Calu3 (cell line): ENCODE data around the gene XRN2. TPM values are rescaled to one million over a fixed set of nuclear protein-coding genes. Genes with fewer than 3 reads are reported as not detected.

Source experiments
- BruUV-seq: library from RNA; stranded (reverse); fragments of 400-500 nt; replicated peaks from 2 replicates; lab custom pipeline; 2021; lab: Mats Ljungman, UMichigan
- CTCF ChIA-PET: fragments of 300-600 bp; sonication (Branson Sonifier 250); formaldehyde crosslinking; loops from one replicate; lab custom pipeline; 2022; ENCODE audit warnings: antibody characterized with exemption; lab: Charles Lee
- DNase-seq: peaks from one replicate; pipeline ENCODE4 v3.0.0; 2022
- H3K27ac Mint-ChIP-seq: one replicate; pipeline ENCODE4 v1.8.0; 2022; ENCODE audit warnings: mixed read lengths; ENCODE audit not compliant: unreplicated experiment
- H3K27me3 Mint-ChIP-seq: one replicate; pipeline ENCODE4 v1.8.0; 2022; ENCODE audit warnings: mixed read lengths; ENCODE audit not compliant: unreplicated experiment
- H3K36me3 Mint-ChIP-seq: one replicate; pipeline ENCODE4 v1.8.0; 2022; ENCODE audit warnings: mild to moderate bottlenecking, moderate library complexity, mixed read lengths; ENCODE audit not compliant: insufficient read depth, unreplicated experiment
- H3K4me1 Mint-ChIP-seq: one replicate; pipeline ENCODE4 v1.8.0; 2022; ENCODE audit warnings: mild to moderate bottlenecking, low read depth, mixed read lengths; ENCODE audit not compliant: unreplicated experiment
- H3K4me3 Mint-ChIP-seq: one replicate; pipeline ENCODE4 v1.8.0; 2022; ENCODE audit warnings: mild to moderate bottlenecking, low read depth, moderate library complexity, mixed read lengths; ENCODE audit not compliant: unreplicated experiment
- H3K9me3 Mint-ChIP-seq: one replicate; pipeline ENCODE4 v1.8.0; 2022; ENCODE audit warnings: low read depth, mixed read lengths; ENCODE audit not compliant: unreplicated experiment
- intact Hi-C: fragments of 100-400 bp; cut with micrococcal nuclease; formaldehyde crosslinking; loops from one replicate; pipeline ENCODE4 v1.10.0; 2022; ENCODE audit not compliant: unreplicated experiment
- total RNA-seq: library from RNA; stranded (reverse); gene quantifications from 2 replicates; pipeline ENCODE4 v1.2.3, GENCODE V29; 2022
- TF ChIP-seq, protein P1 (sequence below): fragments of 200-600 bp; IDR thresholded peaks from one replicate; pipeline ENCODE4 v1.8.0; 2022; ENCODE audit warnings: antibody characterized with exemption; ENCODE audit not compliant: unreplicated experiment

Gene XRN2
- total RNA-seq, 1 experiment from 2014 or later: 24.7 TPM

DNA sequence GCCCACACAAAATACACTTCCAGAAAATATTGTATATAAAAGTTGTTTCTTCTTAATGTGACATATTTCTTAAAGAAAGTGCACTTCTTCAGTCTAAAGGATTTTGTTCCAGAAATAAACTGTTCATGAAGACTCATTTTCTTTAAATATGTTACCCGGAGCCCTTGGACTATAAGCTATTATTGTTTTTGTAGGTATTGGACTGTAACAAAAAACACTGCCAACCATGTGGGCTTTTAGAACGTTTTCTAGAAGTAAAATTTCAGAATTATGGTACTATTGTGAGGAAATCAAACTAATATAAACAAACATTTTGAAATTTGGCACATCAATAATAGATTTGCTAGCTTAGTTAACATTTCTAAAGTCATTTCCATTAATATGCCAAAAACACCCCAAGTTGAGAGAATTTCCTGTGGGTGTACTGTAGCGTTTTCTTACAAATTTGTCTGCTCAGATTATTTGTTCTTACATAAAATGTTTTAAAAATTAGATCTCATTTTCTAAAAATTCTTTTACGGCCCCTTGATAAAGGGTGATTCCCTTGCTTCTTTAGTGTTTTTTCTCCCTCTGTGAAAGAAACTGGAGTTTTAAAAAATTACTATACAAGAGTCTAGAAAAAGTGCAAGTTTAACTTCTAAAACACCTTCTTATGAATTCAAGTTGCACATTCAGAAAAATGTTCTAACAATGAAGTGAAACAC, 90.8 kb downstream of the XRN2 start:
- TF ChIP-seq, protein P1, sequence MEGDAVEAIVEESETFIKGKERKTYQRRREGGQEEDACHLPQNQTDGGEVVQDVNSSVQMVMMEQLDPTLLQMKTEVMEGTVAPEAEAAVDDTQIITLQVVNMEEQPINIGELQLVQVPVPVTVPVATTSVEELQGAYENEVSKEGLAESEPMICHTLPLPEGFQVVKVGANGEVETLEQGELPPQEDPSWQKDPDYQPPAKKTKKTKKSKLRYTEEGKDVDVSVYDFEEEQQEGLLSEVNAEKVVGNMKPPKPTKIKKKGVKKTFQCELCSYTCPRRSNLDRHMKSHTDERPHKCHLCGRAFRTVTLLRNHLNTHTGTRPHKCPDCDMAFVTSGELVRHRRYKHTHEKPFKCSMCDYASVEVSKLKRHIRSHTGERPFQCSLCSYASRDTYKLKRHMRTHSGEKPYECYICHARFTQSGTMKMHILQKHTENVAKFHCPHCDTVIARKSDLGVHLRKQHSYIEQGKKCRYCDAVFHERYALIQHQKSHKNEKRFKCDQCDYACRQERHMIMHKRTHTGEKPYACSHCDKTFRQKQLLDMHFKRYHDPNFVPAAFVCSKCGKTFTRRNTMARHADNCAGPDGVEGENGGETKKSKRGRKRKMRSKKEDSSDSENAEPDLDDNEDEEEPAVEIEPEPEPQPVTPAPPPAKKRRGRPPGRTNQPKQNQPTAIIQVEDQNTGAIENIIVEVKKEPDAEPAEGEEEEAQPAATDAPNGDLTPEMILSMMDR: no peak
- Mint-ChIP-seq H3K36me3 (no peaks in the 10 kb centered on the region), H3K27ac (no peak overlapping the region), H3K9me3 (no peaks in the 10 kb centered on the region), H3K4me1 (no peaks in the 10 kb centered on the region), H3K27me3 (no peaks in the 10 kb centered on the region), H3K4me3 (no peak overlapping the region)
- BruUV-seq: no TSS peak
- DNase-seq: no peak
- intact Hi-C loops: no loop called here
- CTCF ChIA-PET: no interaction called here

- DNase-seq: no peak
- H3K27ac Mint-ChIP-seq: no peak overlapping the region
- no peaks in the 10 kb centered on the region for H3K36me3 Mint-ChIP-seq
- H3K27me3 Mint-ChIP-seq: no peaks in the 10 kb centered on the region
- H3K4me1 Mint-ChIP-seq: no peaks in the 10 kb centered on the region
- intact Hi-C loops: no loop called here
- H3K4me3 Mint-ChIP-seq: no peak overlapping the region
- no peaks in the 10 kb centered on the region for H3K9me3 Mint-ChIP-seq
- CTCF ChIA-PET: no interaction called here
- TF ChIP-seq, protein P1: no peak
- no TSS peak for BruUV-seq
Measured at GRCh38 chr20:21394551-21394950, 91.4 kb downstream of the XRN2 start.

DNA sequence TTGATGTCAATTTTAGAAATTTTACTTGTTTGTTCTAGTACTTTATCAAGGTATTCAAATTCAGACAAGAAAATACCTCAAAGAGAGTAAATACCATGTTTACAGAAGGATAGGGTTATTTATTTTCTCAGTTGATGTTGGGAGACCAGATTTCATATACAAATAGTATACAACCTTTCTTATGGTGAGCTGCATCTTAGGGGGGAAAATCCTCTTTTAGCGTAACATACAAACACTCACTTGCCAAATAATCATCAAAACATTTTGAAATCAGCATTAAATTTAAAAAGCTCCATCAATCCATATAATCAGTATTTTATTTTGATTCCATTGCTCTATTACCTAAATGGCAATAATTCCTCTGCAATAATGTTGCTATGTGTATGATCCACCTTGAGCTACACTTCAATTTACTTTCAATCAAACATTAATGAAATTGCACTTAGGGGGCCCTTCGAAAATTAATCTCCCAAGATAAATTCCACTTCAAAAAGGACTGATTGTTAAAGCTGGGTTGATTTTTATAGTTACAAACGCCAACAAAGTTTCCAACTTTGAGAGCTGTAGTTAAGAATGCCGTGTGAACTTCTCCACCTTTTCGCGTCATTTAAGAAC, 92.0 kb downstream of the XRN2 start:
- Mint-ChIP-seq H3K4me1 (no peaks in the 10 kb centered on the region), H3K4me3 (no peak overlapping the region), H3K27me3 (no peaks in the 10 kb centered on the region), H3K36me3 (no peaks in the 10 kb centered on the region), H3K27ac (no peak overlapping the region), H3K9me3 (no peaks in the 10 kb centered on the region)
- DNase-seq: no peak
- no TSS peak for BruUV-seq
- intact Hi-C loops: no loop called here
- CTCF ChIA-PET: no interaction called here
- TF ChIP-seq, protein P1: no peak

- CTCF ChIA-PET: no interaction called here
- no TSS peak for BruUV-seq
- Mint-ChIP-seq H3K4me1 (no peaks in the 10 kb centered on the region), H3K27ac (no peak overlapping the region), H3K27me3 (no peaks in the 10 kb centered on the region), H3K4me3 (no peak overlapping the region), H3K36me3 (no peaks in the 10 kb centered on the region), H3K9me3 (no peaks in the 10 kb centered on the region)
- no peak for DNase-seq
- TF ChIP-seq, protein P1: no peak
- intact Hi-C loops: no loop called here
Measured at GRCh38 chr20:21395666-21396598, 92.8 kb downstream of the XRN2 start.
